SK-N-SH (cell line): ENCODE results near the gene N4BP3. TPM values are rescaled to one million over a fixed set of nuclear protein-coding genes. Genes with fewer than 3 reads are reported as not detected.

Source experiments
- CTCF ChIA-PET: fragments of 300-600, 350-600 bp; formaldehyde crosslinking; extraction: SDS; loops from one replicate; lab custom pipeline; 2021; lab: Yijun Ruan, JAX
- POLR2A ChIA-PET: fragments of 350-600 bp; sonication (Branson Sonifier 250); formaldehyde crosslinking; extraction: SDS; loops from one replicate; lab custom pipeline; 2020; ENCODE audit warnings: antibody characterized with exemption, inconsistent platforms; lab: Yijun Ruan, JAX
- DNase-seq: peaks from one replicate; pipeline ENCODE4 v3.0.0; 2012
- H2AFZ ChIP-seq: fragments of 200-600 bp; sonication (generic); 2 replicates; pipeline ENCODE4 v1.8.1; 2016; ENCODE audit warnings: antibody characterized with exemption, mild to moderate bottlenecking, low read depth
- H3F3A ChIP-seq: fragments of 200-600 bp; sonication (generic); replicated peaks from 2 replicates; pipeline ENCODE3; 2016; ENCODE audit warnings: antibody characterized with exemption, mild to moderate bottlenecking; ENCODE audit not compliant: insufficient read depth
- H3K27ac ChIP-seq, 2 experiments: fragments of 200-500 bp in 1 of 2; fragments of 200-600 bp in 1 of 2; sonication (Bioruptor generic) in 1 of 2; sonication (generic), shearing (Covaris generic) in 1 of 2; 2 replicates each; pipeline versions ENCODE4 v1.5.1 to v1.6.1; 2014 to 2016; ENCODE audit warnings: low read depth in 2 of 2, inconsistent platforms in 1 of 2, low read length in 1 of 2, mild to moderate bottlenecking in 1 of 2, mixed read lengths in 1 of 2
- H3K27me3 ChIP-seq: fragments of 200-600 bp; sonication (generic), shearing (Covaris generic); 2 replicates; pipeline ENCODE4 v1.6.1; 2016; ENCODE audit warnings: mixed run types; ENCODE audit not compliant: insufficient read depth
- H3K36me3 ChIP-seq, 2 experiments: fragments of 200-500 bp in 1 of 2; fragments of 200-600 bp in 1 of 2; sonication (Bioruptor generic) in 1 of 2; sonication (generic) in 1 of 2; replicated peaks in 1 of 2; 2 replicates each; pipeline versions ENCODE3 to v1.5.1; 2014 to 2016; ENCODE audit warnings: low read length in 1 of 2, mild to moderate bottlenecking in 1 of 2; ENCODE audit not compliant: insufficient read depth in 2 of 2, control insufficient read depth in 1 of 2
- H3K4me1 ChIP-seq, 2 experiments: fragments of 200-500 bp in 1 of 2; fragments of 200-600 bp in 1 of 2; sonication (Bioruptor generic) in 1 of 2; sonication (generic), shearing (Covaris generic) in 1 of 2; 2 replicates each; pipeline versions ENCODE4 v1.5.1 to v1.6.1; 2014 to 2016; ENCODE audit warnings: low read depth in 1 of 2, low read length in 1 of 2, mixed run types in 1 of 2; ENCODE audit not compliant: insufficient read depth in 2 of 2, control insufficient read depth in 1 of 2
- H3K4me2 ChIP-seq: fragments of 200-600 bp; sonication (generic), shearing (Covaris generic); 2 replicates; pipeline ENCODE4 v1.6.1; 2017; ENCODE audit warnings: mixed run types
- H3K4me3 ChIP-seq, 2 experiments: fragments of 200-500 bp in 1 of 2; fragments of 200-600 bp in 1 of 2; sonication (Bioruptor generic) in 1 of 2; sonication (generic), shearing (Covaris generic) in 1 of 2; 2 replicates each; pipeline versions ENCODE4 v1.5.1 to v1.8.1; 2014 to 2016; ENCODE audit warnings: low read depth in 2 of 2, inconsistent platforms in 1 of 2, low read length in 1 of 2, mild to moderate bottlenecking in 1 of 2, mixed read lengths in 1 of 2, moderate library complexity in 1 of 2
- H3K79me2 ChIP-seq: fragments of 200-600 bp; sonication (generic); 2 replicates; pipeline ENCODE4 v1.8.1; 2017; ENCODE audit warnings: mild to moderate bottlenecking; ENCODE audit not compliant: insufficient read depth
- H3K9ac ChIP-seq: fragments of 200-600 bp; sonication (generic); 2 replicates; pipeline ENCODE4 v1.6.1; 2017; ENCODE audit warnings: mixed run types
- H3K9me2 ChIP-seq: fragments of 200-600 bp; sonication (generic); 2 replicates; pipeline ENCODE4 v1.6.1; 2017; ENCODE audit warnings: mixed run types
- H3K9me3 ChIP-seq: fragments of 200-600 bp; sonication (generic); 2 replicates; pipeline ENCODE4 v1.6.1; 2017; ENCODE audit warnings: mixed run types, mild to moderate bottlenecking, moderate library complexity
- H4K20me1 ChIP-seq: fragments of 200-600 bp; sonication (generic); 2 replicates; pipeline ENCODE4 v1.6.1; 2017; ENCODE audit warnings: mild to moderate bottlenecking, mixed run types; ENCODE audit not compliant: insufficient read depth
- CHD2 ChIP-seq: fragments of 150-350 bp; IDR thresholded peaks from 2 replicates; pipeline ENCODE4 v1.6.1; 2018; ENCODE audit warnings: low read length; ENCODE audit not compliant: partially characterized antibody
- CTCF ChIP-seq: fragments of 200-600 bp; sonication (generic); IDR thresholded peaks from 2 replicates; pipeline ENCODE4 v1.6.1; 2017; ENCODE audit warnings: antibody characterized with exemption, mild to moderate bottlenecking, moderate library complexity
- EP300 ChIP-seq, 2 experiments: IDR thresholded peaks; 2 replicates each; pipeline versions ENCODE4 v1.4.0 to v1.6.1; 2012; ENCODE audit warnings: borderline replicate concordance in 1 of 2, low read depth in 1 of 2, low read length in 1 of 2
- EZH2phosphoT487 ChIP-seq: fragments of 200-600 bp; sonication (generic); IDR thresholded peaks from 2 replicates; pipeline ENCODE4 v1.6.1; 2017; ENCODE audit warnings: low read depth, mixed run types, mild to moderate bottlenecking, antibody characterized with exemption, moderate library complexity, borderline replicate concordance
- FOXJ3 ChIP-seq: sonication (generic); formaldehyde crosslinking; IDR thresholded peaks from 2 replicates; pipeline ENCODE4 v1.5.1; 2020; ENCODE audit warnings: mild to moderate bottlenecking, missing genetic modification reagents
- GATA2 ChIP-seq: sonication (generic); formaldehyde crosslinking; IDR thresholded peaks from 2 replicates; pipeline ENCODE4 v1.5.0; 2020; ENCODE audit warnings: mild to moderate bottlenecking, missing genetic modification reagents
- JUND ChIP-seq: IDR thresholded peaks from 2 replicates; pipeline ENCODE4 v1.4.0; 2012
- NRF1 ChIP-seq: IDR thresholded peaks from 2 replicates; pipeline ENCODE4 v1.6.1; 2012; ENCODE audit warnings: low read depth, mild to moderate bottlenecking, low read length
- PBX3 ChIP-seq: IDR thresholded peaks from 2 replicates; pipeline ENCODE4; 2012
- POLR2AphosphoS5 ChIP-seq: IDR thresholded peaks from 2 replicates; pipeline ENCODE4 v1.6.1; 2012; ENCODE audit warnings: low read depth, low read length
- RAD21 ChIP-seq: IDR thresholded peaks from 2 replicates; pipeline ENCODE4 v1.6.1; 2012; ENCODE audit warnings: mild to moderate bottlenecking, low read length
- RCOR1 ChIP-seq: fragments of 150-350 bp; IDR thresholded peaks from 2 replicates; pipeline ENCODE4 v1.6.1; 2017; ENCODE audit warnings: antibody characterized with exemption, low read length
- REST ChIP-seq: IDR thresholded peaks from 2 replicates; pipeline ENCODE4 v1.6.1; 2012; ENCODE audit warnings: mild to moderate bottlenecking, low read depth, low read length, moderate library complexity
- RFX5 ChIP-seq: IDR thresholded peaks from 2 replicates; pipeline ENCODE4 v1.6.1; 2012; ENCODE audit warnings: mild to moderate bottlenecking, improper control_type of control experiment, low read length
- RXRA ChIP-seq: IDR thresholded peaks from 2 replicates; pipeline ENCODE4 v1.4.0; 2012; ENCODE audit warnings: low read depth, mild to moderate bottlenecking, borderline replicate concordance
- SIN3A ChIP-seq: IDR thresholded peaks from 2 replicates; pipeline ENCODE4 v1.6.1; 2012; ENCODE audit warnings: low read depth, mild to moderate bottlenecking, low read length, moderate library complexity, borderline replicate concordance
- TEAD4 ChIP-seq: IDR thresholded peaks from 2 replicates; pipeline ENCODE4 v1.4.0; 2012; ENCODE audit warnings: mild to moderate bottlenecking, borderline replicate concordance; ENCODE audit not compliant: insufficient read depth
- USF1 ChIP-seq: IDR thresholded peaks from 2 replicates; pipeline ENCODE4 v1.4.0; 2012; ENCODE audit warnings: low read depth, borderline replicate concordance
- USF2 ChIP-seq: fragments of 150-350 bp; IDR thresholded peaks from 2 replicates; pipeline ENCODE4 v1.6.1; 2017; ENCODE audit warnings: antibody characterized with exemption, low read length, low read depth, borderline replicate concordance
- YY1 ChIP-seq: IDR thresholded peaks from 2 replicates; pipeline ENCODE4 v1.4.0; 2012; ENCODE audit warnings: low read depth, mild to moderate bottlenecking
- WGBS: methylation state at CpG from one replicate; pipeline ENCODE4 v1.1.6; 2017; ENCODE audit warnings: low lambda C conversion rate; 5-methylcytosine and 5-hydroxymethylcytosine counted together
- polyA plus RNA-seq, 3 experiments: library from polyadenylated mRNA; depleted of rRNA; stranded (reverse); fragments of >200 nt; gene quantifications; 2 replicates each; pipeline ENCODE4 v1.2.3, GENCODE V29; 2012

The N4BP3 gene
- polyA plus RNA-seq, 1 of the 3 experiments (the other 2 are of a cell fraction) = 0.28 TPM

GRCh38 chr5:178160176-178160575, 46.8 kb downstream of the N4BP3 start:
- H3K36me3 ChIP-seq = no peaks in the 10 kb centered on the region
- no peak overlapping the region for H3K27ac ChIP-seq
- no peaks in the 10 kb centered on the region for H4K20me1 ChIP-seq
- no peaks in the 10 kb centered on the region for H3K9me2 ChIP-seq
- H2AFZ ChIP-seq = no peak overlapping the region
- no peaks in the 10 kb centered on the region for H3K9me3 ChIP-seq
- no peak for TF ChIP-seq CTCF
- no peak for TF ChIP-seq JUND
- TF ChIP-seq PBX3 = no peak
- no peak for TF ChIP-seq EP300 (IDR thresholded peaks at IDR 0.05; ENCODE audit: borderline replicate concordance in 1 of 2, low read depth in 1 of 2, low read length in 1 of 2)
- TF ChIP-seq USF1 = no peak
- no peak for TF ChIP-seq EZH2phosphoT487
- TF ChIP-seq NRF1 = no peak
- TF ChIP-seq RFX5 = no peak
- no peak for TF ChIP-seq TEAD4
- no peak for TF ChIP-seq FOXJ3 (CRISPR knock-in tag)
- no peak for TF ChIP-seq CHD2
- TF ChIP-seq USF2 = no peak
- TF ChIP-seq REST = no peak
- TF ChIP-seq POLR2AphosphoS5 = no peak
- TF ChIP-seq YY1 = no peak
- TF ChIP-seq SIN3A = no peak
- no peak for TF ChIP-seq RAD21
- no peak for TF ChIP-seq RCOR1
- TF ChIP-seq RXRA = no peak
- no peak for TF ChIP-seq GATA2
- DNase-seq = no peak
- 80% methylated on average over 5 of the region's 5 CpGs for WGBS
- no peak overlapping the region for H3K9ac ChIP-seq
- no peaks in the 10 kb centered on the region for H3F3A ChIP-seq
- peaks cover 0 to 8% of the 10 kb centered on the region in 2 experiments; a peak in 1 of 4 replicates for H3K4me1 ChIP-seq
- H3K27me3 ChIP-seq = no peaks in the 10 kb centered on the region
- H3K4me3 ChIP-seq = no peak overlapping the region
- ChIA-PET CTCF (interaction anchor here (1.4 kb wide), 1 partner anchor 85 kb away, joined by 8 read pairs; no protein-coding TSS in a partner anchor), POLR2A (interaction anchor here (0.9 kb wide), 1 partner anchor 11 kb away, joined by 3 read pairs; no protein-coding TSS in a partner anchor)
- no peaks in the 10 kb centered on the region for H3K79me2 ChIP-seq
- no peak overlapping the region for H3K4me2 ChIP-seq
